ENCODE results near the gene CES3.
A peak's percentile ranks its signal among the peaks of the same experiment; 100 is the strongest.

The CES3 gene

GRCh38 chr16:67006930-67007658, 46.0 kb downstream of the CES3 start:
- no peak for DNase-seq (ENCODE audit: low read depth, low spot score)

- no peak for DNase-seq (ENCODE audit: low read depth, low spot score)
Observed at GRCh38 chr16:67009158-67009557, 48.1 kb downstream of the CES3 start.

GRCh38 chr16:67011274-67011673, 50.2 kb downstream of the CES3 start:
- DNase-seq (ENCODE audit: low read depth, low spot score): no peak

GRCh38 chr16:67013233-67013822, 52.3 kb downstream of the CES3 start:
- no peak for DNase-seq (ENCODE audit: low read depth, low spot score)

GRCh38 chr16:67013823-67014633, 53.0 kb downstream of the CES3 start:
- DNase-seq (ENCODE audit: low read depth, low spot score): peak; percentile 26

GRCh38 chr16:67014634-67015312, 53.7 kb downstream of the CES3 start:
- no peak for DNase-seq (ENCODE audit: low read depth, low spot score)

GRCh38 chr16:67015313-67015731, 54.3 kb downstream of the CES3 start:
- no peak for DNase-seq (ENCODE audit: low read depth, low spot score)

GRCh38 chr16:67016143-67016542, 55.1 kb downstream of the CES3 start:
- DNase-seq (ENCODE audit: low read depth, low spot score): no peak

- DNase-seq (ENCODE audit: low read depth, low spot score): no peak
Observed at GRCh38 chr16:67016681-67017420, 55.8 kb downstream of the CES3 start.

- DNase-seq (ENCODE audit: low read depth, low spot score): no peak
Observed at GRCh38 chr16:67017421-67017750, 56.3 kb downstream of the CES3 start.

- DNase-seq (ENCODE audit: low read depth, low spot score): peak; percentile 81
Observed at GRCh38 chr16:67017810-67018488, 56.9 kb downstream of the CES3 start.

GRCh38 chr16:67019171-67019570, 58.1 kb downstream of the CES3 start:
- DNase-seq (ENCODE audit: low read depth, low spot score): no peak

- DNase-seq (ENCODE audit: low read depth, low spot score): no peak
Observed at GRCh38 chr16:67021321-67021720, 60.3 kb downstream of the CES3 start.

GRCh38 chr16:67022531-67023214, 61.6 kb downstream of the CES3 start:
- DNase-seq (ENCODE audit: low read depth, low spot score): no peak

- no peak for DNase-seq (ENCODE audit: low read depth, low spot score)
Observed at GRCh38 chr16:67023689-67024088, 62.6 kb downstream of the CES3 start.

All from activated naive CD8-positive, alpha-beta T cell treated with anti-CD3 and anti-CD28 coated beads, Interleukin-2, amount 50 U/mL, for 16 hours (primary cell).